Measurements from ENCODE around the gene SSH2.

SSH2 gene

GRCh38 chr17:29597361-29598172 is 332.5 kb downstream of the SSH2 start:
- DNase-seq: no peak

DNA sequence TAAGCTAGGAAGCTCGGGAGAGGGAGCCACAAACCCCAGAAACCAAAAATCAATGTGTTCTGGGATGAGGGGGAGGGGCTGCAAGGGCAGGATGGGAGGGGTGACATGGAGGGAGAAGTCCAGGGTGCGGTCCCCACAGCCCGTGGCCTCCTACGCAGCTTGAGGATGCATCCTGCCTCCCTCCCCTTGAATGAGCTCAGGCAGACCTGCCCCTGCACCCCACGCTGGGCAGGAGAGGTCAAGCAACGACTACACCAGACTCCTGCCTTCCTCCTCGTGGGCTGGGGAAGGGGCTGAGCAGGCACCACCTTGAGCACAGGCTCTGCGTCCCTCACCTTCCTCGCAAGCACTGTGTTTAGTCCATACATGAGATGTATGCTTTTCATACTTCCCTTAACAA is 333.2 kb downstream of the SSH2 start:
- no peak for DNase-seq

DNA sequence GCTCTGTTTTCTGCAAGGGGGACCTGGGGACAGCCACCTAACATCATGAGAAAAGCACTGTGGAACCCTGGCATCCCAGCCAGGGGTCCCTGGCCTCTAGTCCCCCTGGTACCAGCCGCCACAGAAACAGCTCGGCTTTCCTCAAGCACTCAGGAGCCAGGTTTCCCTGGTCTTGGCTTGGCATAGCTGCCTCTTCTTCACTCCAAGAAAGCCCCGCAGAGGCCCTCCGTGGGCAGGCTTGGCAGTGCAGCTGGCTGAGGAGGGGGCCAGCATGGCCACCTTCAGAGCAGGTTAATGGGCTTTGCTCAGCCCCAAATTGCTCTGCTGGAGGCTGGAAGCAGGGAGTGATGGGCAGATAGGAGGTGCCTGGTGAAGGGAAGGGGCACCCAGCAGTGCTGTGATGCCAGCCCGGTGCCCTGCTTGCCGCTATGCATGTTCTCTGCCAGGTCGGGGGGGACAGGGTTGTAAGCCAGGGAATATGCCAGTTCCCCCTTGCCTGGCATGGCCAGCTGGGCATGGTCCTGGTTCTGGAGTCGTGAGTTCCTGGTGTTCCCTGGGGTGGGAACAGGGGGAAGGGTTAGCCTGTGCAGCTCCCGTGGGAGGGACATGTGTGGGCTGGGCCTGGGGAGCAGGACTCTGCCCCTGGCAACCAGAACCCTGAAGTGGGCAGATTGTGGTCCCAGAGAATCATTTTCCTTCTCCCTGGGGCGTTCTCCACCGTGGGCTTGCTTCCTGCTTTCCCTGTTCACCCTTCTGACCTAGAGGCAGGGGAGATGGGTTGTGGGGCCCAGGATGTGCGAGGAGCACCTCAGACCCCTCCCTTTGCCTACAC is 333.9 kb downstream of the SSH2 start:
- no peak for DNase-seq

DNA sequence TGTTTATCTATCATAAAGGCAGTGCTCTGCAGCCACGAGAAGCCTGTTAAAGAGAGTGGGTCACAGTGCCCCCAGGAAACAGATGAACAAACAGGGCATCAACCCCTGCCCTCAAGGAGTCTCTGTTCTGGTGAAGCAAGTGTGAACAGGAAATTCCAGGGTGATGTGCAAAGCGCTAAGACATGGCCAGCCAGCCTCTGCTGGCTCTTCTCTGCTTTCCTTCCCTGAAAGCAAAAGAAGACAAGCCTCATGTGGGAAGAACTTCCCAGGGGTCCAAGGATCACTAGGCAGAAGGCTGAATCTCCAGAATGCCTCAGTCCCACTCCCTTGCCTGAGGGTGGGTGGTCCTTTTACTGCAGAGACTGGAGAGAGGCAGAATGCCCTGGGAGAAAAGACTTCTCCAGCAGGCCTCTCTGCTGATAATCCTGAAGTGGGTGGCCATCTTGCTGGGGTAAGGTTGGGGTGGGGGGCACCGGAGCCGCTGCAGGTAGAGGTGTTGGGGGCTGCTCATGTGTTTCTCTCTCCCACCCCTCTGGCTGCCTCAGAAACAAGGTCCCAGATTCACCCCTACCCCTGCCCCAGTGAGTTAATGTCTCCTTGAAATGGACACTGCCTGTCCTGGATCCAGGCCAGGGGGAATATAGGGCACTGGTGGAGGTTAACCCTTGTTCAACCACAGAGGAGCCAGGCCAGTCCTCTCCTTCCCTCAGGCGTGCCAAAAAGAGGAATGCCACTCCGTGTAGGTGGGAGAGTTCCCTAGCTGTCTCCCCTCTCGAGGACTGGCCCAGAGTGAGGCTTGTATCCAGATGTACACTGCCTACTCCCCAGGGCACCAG is 334.7 kb downstream of the SSH2 start:
- DNase-seq: no peak

- DNase-seq: no peak
Observed at GRCh38 chr17:29594519-29595090, 335.4 kb downstream of the SSH2 start.

GRCh38 chr17:29593591-29594518 is 336.2 kb downstream of the SSH2 start:
- DNase-seq: no peak

GRCh38 chr17:29592850-29593551 is 337.0 kb downstream of the SSH2 start, which contains the start of gene ANKRD13B:
ANKRD13B (plus strand) TSS chr17:29593132; CDS start chr17:29593622, 490 bp downstream.
- no peak for DNase-seq

GRCh38 chr17:29591737-29592608 is 338.1 kb downstream of the SSH2 start:
- peak; percentile 65 to 70 for DNase-seq

- DNase-seq: peak in 1 of 2 experiments; percentile 38
Observed at GRCh38 chr17:29591146-29591736, 338.8 kb downstream of the SSH2 start.

DNA sequence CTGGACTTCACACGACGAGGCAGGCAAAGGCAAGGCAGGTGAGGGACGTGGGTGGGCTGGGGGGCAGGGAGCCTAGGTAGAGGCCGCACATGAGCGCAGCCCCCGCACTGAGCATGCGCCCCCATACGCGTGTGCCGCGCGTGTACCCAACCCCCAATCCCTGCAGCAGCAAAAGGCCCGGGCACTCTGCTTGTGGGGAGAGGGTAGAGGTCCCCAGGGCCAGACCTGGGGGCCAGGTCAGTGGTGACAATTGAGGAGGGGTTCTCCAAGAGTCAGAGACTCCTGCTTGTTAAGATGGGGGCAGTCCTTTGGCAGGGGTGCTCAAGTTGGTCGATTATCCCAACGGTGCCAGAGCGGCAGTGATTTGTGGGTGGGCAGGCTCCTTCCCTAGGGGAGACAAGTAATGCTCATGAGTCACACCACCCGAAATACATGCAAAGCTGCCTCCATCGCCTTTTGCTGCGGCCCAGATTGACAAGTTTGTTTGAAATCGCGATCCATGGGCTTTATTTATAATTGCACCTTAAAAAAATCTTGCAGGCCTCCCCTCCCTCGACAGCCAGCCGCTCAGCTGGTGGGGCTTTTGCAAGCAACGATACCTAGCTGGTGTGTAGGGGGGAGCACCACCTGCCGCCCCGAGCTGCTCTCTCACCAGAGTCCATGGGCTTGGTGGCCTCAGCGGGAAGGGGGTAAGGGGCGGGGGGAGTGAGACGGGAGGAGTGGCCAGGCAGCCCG is 339.4 kb downstream of the SSH2 start:
- DNase-seq: no peak

GRCh38 chr17:29589524-29590410 is 340.3 kb downstream of the SSH2 start, which contains the start of gene GIT1:
GIT1 (minus strand) TSS chr17:29589648; CDS start chr17:29589378, 270 bp downstream.
- peak; percentile 68 to 71 for DNase-seq

DNA sequence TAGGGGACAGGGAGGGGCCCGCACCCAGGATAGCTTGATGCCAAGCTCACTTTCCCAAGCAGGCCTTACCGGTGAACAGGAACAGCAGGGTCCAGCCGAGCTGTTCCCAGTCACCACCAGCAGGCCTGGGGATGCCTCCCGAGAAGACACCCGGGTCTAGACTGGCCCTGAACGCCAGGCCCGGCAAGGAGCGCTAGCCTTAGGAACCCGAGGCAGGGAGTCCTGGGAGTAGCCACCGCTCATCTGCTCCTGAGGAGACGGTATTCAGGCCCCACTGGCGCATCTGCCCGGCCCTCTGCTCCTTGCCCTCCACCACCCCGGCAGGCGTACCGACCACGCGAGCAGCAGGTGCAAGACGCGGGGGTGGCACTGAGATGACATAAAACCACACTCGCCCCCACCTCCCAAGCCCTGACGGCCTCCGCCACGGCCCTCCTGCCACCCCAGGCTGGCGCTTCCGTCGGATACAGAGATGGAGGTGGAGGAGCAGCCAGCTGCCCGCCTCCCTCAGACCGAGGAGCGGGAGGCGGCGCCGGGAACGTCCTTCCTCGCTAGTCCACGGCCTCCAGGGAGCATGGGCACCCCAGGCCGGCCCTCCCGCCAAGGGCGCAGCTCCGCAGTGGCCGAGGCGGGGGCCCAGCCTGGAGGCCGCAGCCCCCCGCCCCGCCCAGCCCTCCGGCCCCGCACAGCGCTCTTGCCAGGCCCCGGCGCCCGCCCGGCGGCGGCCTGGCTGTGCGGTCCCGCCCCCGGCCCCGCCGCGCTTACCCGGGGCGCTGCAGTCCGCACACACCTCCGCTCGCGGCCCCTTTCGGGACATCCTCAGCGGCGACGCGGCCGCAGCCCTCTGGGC is 341.2 kb downstream of the SSH2 start:
- peak; percentile 65 to 74 for DNase-seq

- DNase-seq: no peak
Observed at GRCh38 chr17:29588017-29588561, 341.9 kb downstream of the SSH2 start.

- DNase-seq: no peak
Observed at GRCh38 chr17:29587591-29587990, 342.4 kb downstream of the SSH2 start.

- no peak for DNase-seq
Observed at GRCh38 chr17:29586676-29587469, 343.2 kb downstream of the SSH2 start.

Measured in activated CD4-positive, alpha-beta T cell treated with anti-CD3 and anti-CD28 coated beads, Interleukin-2, amount 50 U/mL, for 4 hours (primary cell).